HUES64 (cell line): ENCODE measurements around the gene AMDHD2.
"Not testable (repeated sequence)": the region's sequence is repeated elsewhere in the genome, so short reads cannot be mapped to it uniquely, and the experiment has no call there.

Experiments
- H3K27ac ChIP-seq: 2 replicates; pipeline ENCODE4 v1.7.0; 2013; ENCODE audit warnings: low read depth, low read length, inconsistent platforms
- H3K27me3 ChIP-seq: 2 replicates; pipeline ENCODE4 v1.6.1; 2013; ENCODE audit warnings: mild to moderate bottlenecking, low read length; ENCODE audit not compliant: insufficient read depth
- H3K36me3 ChIP-seq: 2 replicates; pipeline ENCODE4 v1.6.1; 2013; ENCODE audit warnings: mild to moderate bottlenecking, low read length; ENCODE audit not compliant: insufficient read depth
- H3K4me1 ChIP-seq: 2 replicates; pipeline ENCODE4 v1.6.1; 2013; ENCODE audit warnings: mild to moderate bottlenecking, low read length, moderate library complexity; ENCODE audit not compliant: insufficient read depth
- H3K4me3 ChIP-seq: 2 replicates; pipeline ENCODE4 v1.5.1; 2013; ENCODE audit warnings: mild to moderate bottlenecking, low read length, moderate library complexity
- H3K9ac ChIP-seq: 2 replicates; pipeline ENCODE4 v1.6.1; 2013; ENCODE audit warnings: mild to moderate bottlenecking, low read depth, low read length
- H3K9me3 ChIP-seq: 2 replicates; pipeline ENCODE4 v1.6.1; 2013; ENCODE audit warnings: low read depth, low read length; ENCODE audit not compliant: insufficient read depth
- WGBS: fragments of 150-250, 120-280 bp; methylation state at CpG from one replicate; pipeline ENCODE4 v1.1.7; 2013; ENCODE audit warnings: missing lambda C conversion rate; 5-methylcytosine and 5-hydroxymethylcytosine counted together

AMDHD2 gene

GRCh38 chr16:2475413-2476344, 44.5 kb upstream of the AMDHD2 start:
- Histone ChIP-seq H3K4me1 (0 out of 2 replicates have a peak, but pooled peaks cover 1% of the 10 kb centered on the region), H3K27ac (no peak overlapping the region), H3K9ac (peak overlapping the region; percentile 36; the same call in 1 of the 2 replicates), H3K27me3 (peaks cover 52% of the 10 kb centered on the region), H3K36me3 (no peaks in the 10 kb centered on the region), H3K9me3 (no peaks in the 10 kb centered on the region), H3K4me3 (peak overlapping the region; percentile 77)
- 12% methylated on average over 55 of the region's 55 CpGs for WGBS

GRCh38 chr16:2476345-2476720, 43.8 kb upstream of the AMDHD2 start:
- no peak overlapping the region; the same call in 1 of the 2 replicates for H3K9ac ChIP-seq
- H3K9me3 ChIP-seq = no peaks in the 10 kb centered on the region
- H3K4me3 ChIP-seq = peak overlapping the region; percentile 77; the same call in 1 of the 2 replicates
- WGBS = 94% methylated on average over 9 of the region's 9 CpGs
- no peaks in the 10 kb centered on the region for H3K4me1 ChIP-seq
- no peaks in the 10 kb centered on the region for H3K36me3 ChIP-seq
- peaks cover 48% of the 10 kb centered on the region for H3K27me3 ChIP-seq
- no peak overlapping the region for H3K27ac ChIP-seq

DNA sequence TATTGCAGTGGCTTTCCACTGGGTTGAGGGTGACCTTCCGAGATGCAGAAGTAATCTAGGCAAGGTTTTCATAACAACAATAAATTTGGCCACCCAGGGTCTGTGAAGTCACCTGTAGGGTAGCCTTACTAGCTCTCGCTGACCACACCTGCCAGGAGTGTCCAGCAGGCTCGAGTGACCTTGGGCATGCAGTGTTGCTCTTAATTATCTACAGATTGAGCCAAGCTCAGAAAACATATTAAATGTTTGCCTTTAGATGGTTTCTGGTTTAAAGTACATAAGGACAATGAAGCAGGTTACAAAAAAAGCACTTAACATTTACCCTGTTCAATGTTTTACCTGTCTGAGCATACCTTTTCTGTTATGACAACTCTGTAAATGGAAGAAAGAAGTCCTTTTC, 43.4 kb upstream of the AMDHD2 start:
- H3K27ac ChIP-seq = no peak overlapping the region
- no peaks in the 10 kb centered on the region for H3K4me1 ChIP-seq
- no peak overlapping the region for H3K4me3 ChIP-seq
- H3K36me3 ChIP-seq = no peaks in the 10 kb centered on the region
- no peaks in the 10 kb centered on the region for H3K9me3 ChIP-seq
- no peak overlapping the region for H3K9ac ChIP-seq
- peaks cover 44% of the 10 kb centered on the region for H3K27me3 ChIP-seq
- 86% methylated on average over 3 of the region's 3 CpGs for WGBS

- Histone ChIP-seq H3K36me3 (no peaks in the 10 kb centered on the region), H3K4me3 (no peak overlapping the region), H3K4me1 (no peaks in the 10 kb centered on the region), H3K9me3 (no peaks in the 10 kb centered on the region), H3K27me3 (peaks cover 38% of the 10 kb centered on the region), H3K27ac (no peak overlapping the region), H3K9ac (no peak overlapping the region)
- 93% methylated on average over 3 of the region's 3 CpGs for WGBS
Measured at GRCh38 chr16:2477327-2477726, 42.8 kb upstream of the AMDHD2 start.

- H3K27me3 ChIP-seq = peaks cover 28% of the 10 kb centered on the region
- H3K27ac ChIP-seq = no peak overlapping the region
- H3K36me3 ChIP-seq = no peaks in the 10 kb centered on the region
- WGBS = 91% methylated on average over 8 of the region's 8 CpGs
- no peak overlapping the region for H3K9ac ChIP-seq
- no peaks in the 10 kb centered on the region for H3K4me1 ChIP-seq
- no peak overlapping the region for H3K4me3 ChIP-seq
- no peaks in the 10 kb centered on the region for H3K9me3 ChIP-seq
Measured at GRCh38 chr16:2478279-2478678, 41.9 kb upstream of the AMDHD2 start.

DNA sequence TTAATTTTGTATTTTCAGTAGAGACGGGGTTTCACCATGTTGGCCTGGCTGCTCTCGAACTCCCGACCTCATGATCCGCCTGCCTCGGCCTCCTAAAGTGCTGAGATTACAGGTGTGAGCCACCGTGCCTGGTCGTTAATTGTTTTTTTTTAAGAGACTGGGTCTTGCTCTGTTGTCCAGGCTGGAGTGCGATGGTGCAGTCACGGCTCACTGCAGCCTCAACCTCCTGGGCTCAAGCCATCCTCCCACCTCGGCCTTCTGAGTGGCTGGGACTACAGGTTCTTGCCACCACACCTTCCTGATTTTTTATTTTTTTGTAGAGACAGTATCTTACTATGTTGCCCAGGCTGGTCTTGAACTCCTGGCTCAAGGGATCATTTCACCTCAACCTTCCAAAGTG, 40.2 kb upstream of the AMDHD2 start:
- not testable (repeated sequence) for H3K27ac ChIP-seq, H3K4me3 ChIP-seq, H3K36me3 ChIP-seq, H3K9me3 ChIP-seq, H3K9ac ChIP-seq, H3K4me1 ChIP-seq
- peaks cover 16% of the 10 kb centered on the region for H3K27me3 ChIP-seq
- WGBS = 94% methylated on average over 10 of the region's 10 CpGs

DNA sequence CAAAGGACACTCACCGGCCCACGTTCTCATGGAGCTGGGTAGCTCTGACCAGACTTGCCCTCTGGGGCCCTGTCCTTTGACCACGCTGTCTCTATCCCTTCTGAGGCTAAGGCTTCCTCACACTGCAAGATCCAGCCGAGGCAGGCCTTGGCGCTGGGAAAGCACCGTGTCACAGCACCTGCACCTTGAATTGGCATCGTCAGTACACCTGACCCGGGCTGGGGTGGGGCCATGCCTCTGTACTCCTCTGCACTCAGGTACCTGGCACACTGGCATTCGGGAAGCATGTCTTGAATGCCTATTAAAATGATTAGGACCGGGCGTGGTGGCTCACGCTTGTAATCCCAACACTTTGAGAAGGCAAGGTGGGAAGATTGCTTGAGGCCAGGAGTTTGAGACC, 39.2 kb upstream of the AMDHD2 start:
- WGBS = 94% methylated on average over 12 of the region's 12 CpGs
- H3K9ac ChIP-seq = no peak overlapping the region

DNA sequence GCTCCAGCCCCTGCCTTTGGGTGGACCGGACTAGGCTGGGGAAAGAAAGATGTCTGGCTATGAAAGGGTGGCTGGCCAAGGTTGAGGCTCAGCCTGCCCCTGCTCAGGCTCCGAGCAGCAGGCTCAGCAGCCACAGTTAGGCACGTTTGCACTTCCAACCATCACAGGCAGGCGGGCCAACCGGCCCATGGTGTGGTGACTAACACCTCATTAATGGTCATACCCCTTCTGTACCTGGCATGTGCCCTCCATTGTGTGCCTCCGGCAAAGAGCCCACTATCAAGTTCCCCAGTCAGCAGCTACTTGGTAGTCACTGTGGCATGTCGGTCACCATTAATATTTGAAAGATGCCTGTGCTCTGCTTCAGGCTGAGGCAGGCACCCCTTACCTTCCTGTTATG, 38.5 kb upstream of the AMDHD2 start:
- Histone ChIP-seq H3K27ac (no peak overlapping the region), H3K36me3 (no peaks in the 10 kb centered on the region), H3K9ac (no peak overlapping the region), H3K27me3 (peaks cover 4% of the 10 kb centered on the region), H3K4me3 (no peak overlapping the region), H3K9me3 (no peaks in the 10 kb centered on the region), H3K4me1 (no peaks in the 10 kb centered on the region)
- 85% methylated on average over 7 of the region's 7 CpGs for WGBS

More for the DNA sequence above, 39.2 kb upstream of the AMDHD2 start:
- no peaks in the 10 kb centered on the region for H3K36me3 ChIP-seq
- H3K27me3 ChIP-seq = peaks cover 11% of the 10 kb centered on the region
- H3K4me3 ChIP-seq = no peak overlapping the region
- no peak overlapping the region for H3K27ac ChIP-seq
- no peaks in the 10 kb centered on the region for H3K9me3 ChIP-seq
- H3K4me1 ChIP-seq = no peaks in the 10 kb centered on the region

- H3K27ac ChIP-seq = no peak overlapping the region
- H3K36me3 ChIP-seq = no peaks in the 10 kb centered on the region
- H3K9ac ChIP-seq = no peak overlapping the region
- H3K27me3 ChIP-seq = no peaks in the 10 kb centered on the region
- H3K4me3 ChIP-seq = no peak overlapping the region
- WGBS = 94% methylated on average over 13 of the region's 13 CpGs
- H3K4me1 ChIP-seq = no peaks in the 10 kb centered on the region
- H3K9me3 ChIP-seq = no peaks in the 10 kb centered on the region
Measured at GRCh38 chr16:2482249-2482648, 37.9 kb upstream of the AMDHD2 start.

DNA sequence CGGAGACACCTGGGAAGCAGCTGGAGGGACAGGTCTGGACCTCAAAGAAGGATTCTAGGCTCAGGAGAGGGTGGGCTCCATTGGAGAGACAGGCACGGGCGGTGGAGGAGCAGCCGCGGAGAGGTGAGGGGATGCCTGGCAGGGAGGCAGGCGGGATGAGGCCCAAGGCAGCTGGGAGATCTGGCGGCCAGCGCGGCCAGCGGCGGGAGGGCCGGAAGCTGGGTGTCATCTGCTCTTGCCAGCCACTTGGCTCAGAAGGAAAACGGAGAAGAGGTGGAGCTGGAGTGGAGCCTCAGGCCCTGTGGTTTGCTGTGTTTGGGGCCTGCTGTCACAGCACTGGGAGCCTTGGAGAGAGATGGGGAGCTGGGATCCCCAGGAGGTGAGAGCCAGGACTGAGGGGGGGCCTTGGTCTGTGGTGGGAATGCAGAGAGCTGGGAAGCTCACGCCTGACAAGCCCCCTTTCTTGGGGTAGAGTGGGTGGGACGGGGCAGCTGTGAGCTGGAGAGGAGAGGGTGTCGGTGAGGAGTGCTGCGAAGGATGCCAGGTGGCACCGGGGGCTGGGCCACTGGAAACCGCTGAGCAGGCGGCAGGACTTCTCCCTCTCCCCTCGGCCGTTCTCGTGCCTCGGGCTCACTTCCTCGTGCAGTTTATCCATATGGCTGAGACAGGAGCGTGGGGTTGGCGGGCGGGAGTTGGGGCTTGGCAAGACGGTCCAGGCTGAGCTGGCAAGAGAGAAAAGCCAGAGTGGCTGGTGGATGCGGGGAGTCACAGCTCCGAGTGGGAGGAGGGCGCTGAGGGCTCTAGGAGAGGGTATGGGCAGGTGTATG, 37.2 kb upstream of the AMDHD2 start:
- Histone ChIP-seq H3K9ac (no peak overlapping the region), H3K27me3 (no peaks in the 10 kb centered on the region), H3K36me3 (no peaks in the 10 kb centered on the region), H3K9me3 (no peaks in the 10 kb centered on the region), H3K27ac (no peak overlapping the region), H3K4me1 (no peaks in the 10 kb centered on the region), H3K4me3 (no peak overlapping the region)
- WGBS = 90% methylated on average over 32 of the region's 32 CpGs
